C4-2B (cell line): ENCODE measurements around the gene TMEM207.

Source experiments
- ZFX ChIP-seq: fragments of 450-650 bp; IDR thresholded peaks from 2 replicates; pipeline ENCODE4 v1.6.1; 2017
- TF ChIP-seq, protein P1 (sequence below): fragments of 450-650 bp; conservative IDR thresholded peaks from 2 replicates; pipeline ENCODE4 v1.5.1; 2017; ENCODE audit warnings: mild to moderate bottlenecking

DNA sequence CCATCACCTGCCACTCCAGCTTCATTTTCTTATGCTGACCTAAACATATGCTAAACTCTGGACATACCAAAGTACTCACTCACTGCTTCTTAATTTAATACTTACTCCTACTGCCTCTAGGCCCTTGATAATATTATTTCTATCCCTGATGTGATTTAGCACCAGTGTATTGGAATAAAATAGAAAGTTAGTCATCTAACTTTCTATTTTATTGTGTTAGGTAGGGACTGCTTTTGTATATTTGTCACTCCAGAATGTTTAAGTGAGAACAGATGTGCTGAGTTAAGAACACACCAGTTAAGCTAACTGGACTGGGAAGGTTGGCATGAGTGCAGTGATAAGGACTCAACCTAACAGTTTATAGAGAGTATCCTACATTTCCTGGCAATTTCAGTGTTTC, 68.3 kb downstream of the TMEM207 start:
- TF ChIP-seq, protein P1, sequence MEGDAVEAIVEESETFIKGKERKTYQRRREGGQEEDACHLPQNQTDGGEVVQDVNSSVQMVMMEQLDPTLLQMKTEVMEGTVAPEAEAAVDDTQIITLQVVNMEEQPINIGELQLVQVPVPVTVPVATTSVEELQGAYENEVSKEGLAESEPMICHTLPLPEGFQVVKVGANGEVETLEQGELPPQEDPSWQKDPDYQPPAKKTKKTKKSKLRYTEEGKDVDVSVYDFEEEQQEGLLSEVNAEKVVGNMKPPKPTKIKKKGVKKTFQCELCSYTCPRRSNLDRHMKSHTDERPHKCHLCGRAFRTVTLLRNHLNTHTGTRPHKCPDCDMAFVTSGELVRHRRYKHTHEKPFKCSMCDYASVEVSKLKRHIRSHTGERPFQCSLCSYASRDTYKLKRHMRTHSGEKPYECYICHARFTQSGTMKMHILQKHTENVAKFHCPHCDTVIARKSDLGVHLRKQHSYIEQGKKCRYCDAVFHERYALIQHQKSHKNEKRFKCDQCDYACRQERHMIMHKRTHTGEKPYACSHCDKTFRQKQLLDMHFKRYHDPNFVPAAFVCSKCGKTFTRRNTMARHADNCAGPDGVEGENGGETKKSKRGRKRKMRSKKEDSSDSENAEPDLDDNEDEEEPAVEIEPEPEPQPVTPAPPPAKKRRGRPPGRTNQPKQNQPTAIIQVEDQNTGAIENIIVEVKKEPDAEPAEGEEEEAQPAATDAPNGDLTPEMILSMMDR: no peak
- TF ChIP-seq ZFX: no peak
